ENCODE measurements around the gene ZNF236.

The ZNF236 gene

GRCh38 chr18:76948345-76948744 is 126.0 kb downstream of the ZNF236 start:
- in situ Hi-C loops (cut with MboI; ENCODE audit: low sequenced_read_pairs, unreplicated experiment): no loop called here
- TF ChIP-seq, protein P1, sequence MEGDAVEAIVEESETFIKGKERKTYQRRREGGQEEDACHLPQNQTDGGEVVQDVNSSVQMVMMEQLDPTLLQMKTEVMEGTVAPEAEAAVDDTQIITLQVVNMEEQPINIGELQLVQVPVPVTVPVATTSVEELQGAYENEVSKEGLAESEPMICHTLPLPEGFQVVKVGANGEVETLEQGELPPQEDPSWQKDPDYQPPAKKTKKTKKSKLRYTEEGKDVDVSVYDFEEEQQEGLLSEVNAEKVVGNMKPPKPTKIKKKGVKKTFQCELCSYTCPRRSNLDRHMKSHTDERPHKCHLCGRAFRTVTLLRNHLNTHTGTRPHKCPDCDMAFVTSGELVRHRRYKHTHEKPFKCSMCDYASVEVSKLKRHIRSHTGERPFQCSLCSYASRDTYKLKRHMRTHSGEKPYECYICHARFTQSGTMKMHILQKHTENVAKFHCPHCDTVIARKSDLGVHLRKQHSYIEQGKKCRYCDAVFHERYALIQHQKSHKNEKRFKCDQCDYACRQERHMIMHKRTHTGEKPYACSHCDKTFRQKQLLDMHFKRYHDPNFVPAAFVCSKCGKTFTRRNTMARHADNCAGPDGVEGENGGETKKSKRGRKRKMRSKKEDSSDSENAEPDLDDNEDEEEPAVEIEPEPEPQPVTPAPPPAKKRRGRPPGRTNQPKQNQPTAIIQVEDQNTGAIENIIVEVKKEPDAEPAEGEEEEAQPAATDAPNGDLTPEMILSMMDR (IDR thresholded peaks at IDR 0.05; ENCODE audit: borderline replicate concordance, control extremely low read depth, extremely low read depth, insufficient read depth, missing control alignments): no peak
- no peak for DNase-seq (ENCODE audit: low spot score)

DNA sequence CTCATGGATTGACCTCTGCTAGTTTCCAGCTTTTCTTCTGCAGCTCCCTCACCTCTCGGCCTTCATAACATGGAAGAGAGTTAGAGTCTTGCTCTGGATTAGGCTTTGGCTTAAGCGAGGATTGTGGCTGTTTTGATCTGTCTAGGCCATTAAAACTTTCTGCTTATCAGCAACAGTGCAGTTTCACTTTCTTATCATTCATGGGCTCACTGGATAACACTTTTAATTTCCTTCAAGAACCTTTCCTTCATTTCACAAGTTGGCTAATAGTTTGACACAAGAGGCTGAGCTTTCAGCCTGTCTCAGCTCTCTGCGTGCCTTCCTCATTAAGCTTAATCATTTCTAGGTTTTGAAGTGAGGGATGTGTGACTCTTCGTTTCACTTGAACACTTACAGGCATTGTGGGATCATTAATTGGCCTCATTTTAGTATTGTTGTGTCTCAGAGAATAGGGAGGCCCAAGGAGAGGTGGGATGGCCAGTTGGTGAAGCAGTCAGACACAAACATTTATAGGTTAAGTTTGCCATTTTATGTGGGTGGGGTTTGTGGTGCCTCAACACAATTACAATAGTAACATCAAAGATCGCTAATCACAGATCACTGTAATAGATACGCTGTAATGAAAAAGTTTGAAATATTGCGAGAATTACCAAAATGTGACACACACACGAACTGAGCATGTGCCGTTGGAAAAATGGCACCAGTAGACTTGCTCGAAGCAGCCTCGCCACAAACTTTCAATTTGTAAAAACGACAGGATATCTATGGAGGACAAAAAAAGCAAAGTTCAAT is 129.3 kb downstream of the ZNF236 start:
- in situ Hi-C loops (cut with MboI; ENCODE audit: low sequenced_read_pairs, unreplicated experiment): no loop called here
- TF ChIP-seq, protein P1 (IDR thresholded peaks at IDR 0.05; ENCODE audit: borderline replicate concordance, control extremely low read depth, extremely low read depth, insufficient read depth, missing control alignments): no peak
- no peak for DNase-seq (ENCODE audit: low spot score)

- in situ Hi-C loops (cut with MboI; ENCODE audit: low sequenced_read_pairs, unreplicated experiment): no loop called here
These were observed 130.4 kb downstream of the ZNF236 start for GRCh38 chr18:76952747-76953146.

GRCh38 chr18:76953156-76953555 is 130.8 kb downstream of the ZNF236 start:
- TF ChIP-seq, protein P1 (IDR thresholded peaks at IDR 0.05; ENCODE audit: borderline replicate concordance, control extremely low read depth, extremely low read depth, insufficient read depth, missing control alignments): no peak
- in situ Hi-C loops (cut with MboI; ENCODE audit: low sequenced_read_pairs, unreplicated experiment): no loop called here
- DNase-seq (ENCODE audit: low spot score): no peak

More at GRCh38 chr18:76952747-76953146, 130.4 kb downstream of the ZNF236 start:
- DNase-seq (ENCODE audit: low spot score): no peak
- TF ChIP-seq, protein P1 (IDR thresholded peaks at IDR 0.05; ENCODE audit: borderline replicate concordance, control extremely low read depth, extremely low read depth, insufficient read depth, missing control alignments): no peak

DNA sequence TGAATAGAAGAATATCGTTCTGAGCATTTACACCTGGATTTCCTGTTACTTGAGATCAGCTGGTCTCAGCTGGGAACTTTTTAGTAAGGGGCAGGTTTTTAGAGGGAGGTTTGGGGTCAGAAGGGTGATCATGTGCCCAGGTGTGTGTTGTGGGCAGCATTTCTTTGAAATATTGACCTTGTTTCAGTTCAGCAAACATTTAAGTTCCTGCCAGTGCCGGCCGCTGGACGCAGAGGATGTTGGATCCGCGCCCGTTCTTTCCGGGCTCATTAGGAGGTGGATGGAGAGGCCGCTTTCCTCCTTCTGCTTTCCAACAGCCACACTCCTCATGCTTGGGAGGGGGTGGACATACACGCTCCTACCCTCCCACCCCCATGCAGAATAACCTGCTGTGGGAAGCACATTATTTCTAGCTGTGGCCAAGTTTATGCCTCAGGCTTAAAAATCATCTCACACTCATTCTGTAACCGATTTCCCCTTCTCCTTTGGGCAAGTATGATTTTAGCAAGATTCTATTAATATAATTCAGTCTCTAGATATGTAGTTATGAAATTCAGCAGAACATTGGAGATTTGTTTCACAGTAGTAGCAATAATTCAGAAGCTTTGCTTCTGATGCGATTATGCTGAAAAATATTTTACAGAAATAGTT is 131.4 kb downstream of the ZNF236 start:
- TF ChIP-seq, protein P1 (IDR thresholded peaks at IDR 0.05; ENCODE audit: borderline replicate concordance, control extremely low read depth, extremely low read depth, insufficient read depth, missing control alignments): no peak
- DNase-seq (ENCODE audit: low spot score): no peak
- in situ Hi-C loops (cut with MboI; ENCODE audit: low sequenced_read_pairs, unreplicated experiment): no loop called here

- TF ChIP-seq, protein P1 (IDR thresholded peaks at IDR 0.05; ENCODE audit: borderline replicate concordance, control extremely low read depth, extremely low read depth, insufficient read depth, missing control alignments): no peak
- in situ Hi-C loops (cut with MboI; ENCODE audit: low sequenced_read_pairs, unreplicated experiment): no loop called here
- no peak for DNase-seq (ENCODE audit: low spot score)
These were observed 133.3 kb downstream of the ZNF236 start for GRCh38 chr18:76955524-76956170.

Measured in GM13976 (cell line).